ENCODE results near the gene GINS1. TPM values are rescaled to one million over a fixed set of nuclear protein-coding genes. Genes with fewer than 3 reads are reported as not detected.

Gene GINS1
- total RNA-seq, 1 experiment from 2014 or later, result 30.4 TPM

DNA sequence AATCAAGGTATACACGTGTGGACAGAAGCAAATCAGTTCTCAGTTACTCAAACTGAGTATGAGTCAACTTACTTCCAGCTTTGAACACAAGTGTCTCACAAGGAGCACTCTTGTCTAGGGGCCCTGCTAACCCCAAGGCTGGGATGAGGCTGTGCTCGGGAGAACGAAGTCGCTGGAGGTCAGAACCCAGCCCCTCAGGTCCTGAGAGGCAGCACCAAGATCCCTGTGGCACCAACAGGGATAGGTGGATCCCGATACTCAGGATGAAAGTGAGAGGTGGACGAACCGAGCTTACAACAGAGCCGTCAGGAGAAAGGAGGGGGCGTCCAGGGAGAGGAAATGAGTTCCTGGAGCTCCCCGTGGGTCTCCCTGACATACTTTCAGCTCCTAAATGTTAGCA lies 85.7 kb downstream of the GINS1 start (continued):
- TF ChIP-seq SRF (IDR thresholded peaks at IDR 0.05; ENCODE audit: low read depth) (no peak), POLR2A (IDR thresholded peaks at IDR 0.05; ENCODE audit: borderline replicate concordance, extremely low read depth, insufficient read depth, insufficient read length) (no peak), EZH2phosphoT487 (IDR thresholded peaks at IDR 0.05; ENCODE audit: borderline replicate concordance) (no peak), YY1 (IDR thresholded peaks at IDR 0.05; ENCODE audit: extremely low read depth, insufficient replicate concordance, low read depth, low read length) (no peak), CEBPB (IDR thresholded peaks at IDR 0.05; ENCODE audit: low read depth) (no peak)
- TF ChIP-seq, protein P1, sequence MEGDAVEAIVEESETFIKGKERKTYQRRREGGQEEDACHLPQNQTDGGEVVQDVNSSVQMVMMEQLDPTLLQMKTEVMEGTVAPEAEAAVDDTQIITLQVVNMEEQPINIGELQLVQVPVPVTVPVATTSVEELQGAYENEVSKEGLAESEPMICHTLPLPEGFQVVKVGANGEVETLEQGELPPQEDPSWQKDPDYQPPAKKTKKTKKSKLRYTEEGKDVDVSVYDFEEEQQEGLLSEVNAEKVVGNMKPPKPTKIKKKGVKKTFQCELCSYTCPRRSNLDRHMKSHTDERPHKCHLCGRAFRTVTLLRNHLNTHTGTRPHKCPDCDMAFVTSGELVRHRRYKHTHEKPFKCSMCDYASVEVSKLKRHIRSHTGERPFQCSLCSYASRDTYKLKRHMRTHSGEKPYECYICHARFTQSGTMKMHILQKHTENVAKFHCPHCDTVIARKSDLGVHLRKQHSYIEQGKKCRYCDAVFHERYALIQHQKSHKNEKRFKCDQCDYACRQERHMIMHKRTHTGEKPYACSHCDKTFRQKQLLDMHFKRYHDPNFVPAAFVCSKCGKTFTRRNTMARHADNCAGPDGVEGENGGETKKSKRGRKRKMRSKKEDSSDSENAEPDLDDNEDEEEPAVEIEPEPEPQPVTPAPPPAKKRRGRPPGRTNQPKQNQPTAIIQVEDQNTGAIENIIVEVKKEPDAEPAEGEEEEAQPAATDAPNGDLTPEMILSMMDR (IDR thresholded peaks at IDR 0.05 in 2 of 3, conservative IDR thresholded peaks at IDR 0.05 in 1 of 3; ENCODE audit: borderline replicate concordance in 1 of 3, insufficient read depth in 1 of 3, low read depth in 2 of 3, low read length in 2 of 3), result no peak

DNA sequence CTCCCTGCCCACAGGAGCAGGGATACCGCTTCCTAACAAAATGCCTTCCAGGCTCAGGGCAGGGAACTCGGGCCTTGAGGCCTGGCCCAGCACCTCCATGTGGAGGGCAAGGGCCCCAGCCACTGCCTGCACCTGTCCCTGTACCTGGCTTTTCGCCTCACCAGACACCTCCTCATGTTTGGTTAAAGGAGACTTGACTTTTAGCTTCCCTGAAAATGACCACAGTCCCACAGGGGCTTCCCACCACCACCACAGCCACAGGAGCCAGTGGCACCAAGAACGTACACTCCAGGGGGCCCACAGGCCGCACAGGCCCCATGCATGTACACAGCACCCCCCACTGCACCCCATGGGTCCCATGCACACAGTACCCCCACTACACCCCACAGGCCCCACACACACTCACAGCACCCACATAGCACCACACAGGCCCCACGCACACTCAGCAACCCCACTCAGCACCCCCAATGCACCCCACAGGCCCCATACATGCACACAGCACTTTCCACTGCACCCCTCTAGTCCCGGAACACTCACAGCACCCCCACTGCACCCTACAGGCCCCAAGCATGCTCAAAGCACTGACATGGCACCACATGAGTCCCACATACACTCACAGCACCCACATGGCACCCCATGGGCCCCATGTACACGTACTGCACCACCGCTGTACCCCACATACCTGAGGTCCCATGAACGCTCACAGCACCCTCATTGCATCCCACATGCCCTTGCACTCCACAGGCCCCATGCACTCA lies 86.5 kb downstream of the GINS1 start:
- Histone ChIP-seq H3K79me2 (ENCODE audit: insufficient read depth, low read length) (no peaks in the 10 kb centered on the region), H4K20me1 (ENCODE audit: insufficient read depth) (no peaks in the 10 kb centered on the region), H3K4me2 (ENCODE audit: low read length) (no peak overlapping the region), H3K9me2 (ENCODE audit: insufficient read depth) (no peaks in the 10 kb centered on the region), H2AFZ (ENCODE audit: low read depth, low read length, poor library complexity, severe bottlenecking) (no peak overlapping the region), H3K4me3 (replicated peaks in 1 of 2; ENCODE audit: low read depth in 1 of 2, low read length in 2 of 2) (no peak overlapping the region), H3K27me3 (ENCODE audit: insufficient read depth, low read length) (no peaks in the 10 kb centered on the region), H3K27ac (ENCODE audit: low read depth, low read length) (no peak overlapping the region), H3K9ac (ENCODE audit: low read length) (no peak overlapping the region), H3K36me3 (ENCODE audit: control insufficient read depth in 1 of 2, insufficient read depth in 2 of 2, low read length in 2 of 2) (no peaks in the 10 kb centered on the region), H3K9me3 (ENCODE audit: control insufficient read depth in 1 of 2, insufficient read depth in 1 of 2, low read depth in 1 of 2, low read length in 2 of 2) (no peaks in the 10 kb centered on the region), H3K4me1 (ENCODE audit: control insufficient read depth in 1 of 2, insufficient read depth in 2 of 2, low read length in 2 of 2) (peaks cover 0 to 4% of the 10 kb centered on the region in 2 experiments; a peak in 1 of 4 replicates)
- RAD21 ChIA-PET (ENCODE audit: low non-redundant PET in 1 of 2, low total read pairs in 2 of 2, uncharacterized antibody in 2 of 2, unreplicated experiment in 2 of 2), result no interaction called here
- POLR2A ChIA-PET, result no interaction called here
- intact Hi-C loops (cut with micrococcal nuclease), result no loop called here
- no TSS peak for BruUV-seq (replicated peaks)
- ATAC-seq (no peak), DNase-seq (ENCODE audit: low read depth, low spot score) (no peak)
- TF ChIP-seq YY1 (IDR thresholded peaks at IDR 0.05; ENCODE audit: extremely low read depth, insufficient replicate concordance, low read depth, low read length) (no peak), EZH2 (IDR thresholded peaks at IDR 0.05) (no peak), SIN3A (IDR thresholded peaks at IDR 0.05; ENCODE audit: low read depth) (no peak), CEBPB (IDR thresholded peaks at IDR 0.05; ENCODE audit: low read depth) (no peak), EZH2phosphoT487 (IDR thresholded peaks at IDR 0.05; ENCODE audit: borderline replicate concordance) (no peak), JUND (IDR thresholded peaks at IDR 0.05) (no peak)
- CTCF ChIA-PET, result no interaction called here

All from HCT116 (cell line).